Activated CD4-positive, alpha-beta memory T cell treated with anti-CD3 and anti-CD28 coated beads for 36 hours (primary cell): ENCODE results near the gene PAAF1. TPM values are rescaled to one million over a fixed set of nuclear protein-coding genes. Genes with fewer than 3 reads are reported as not detected.

Experiments used
- CTCF ChIA-PET: fragments of 350-600 bp; sonication (Branson Sonifier 250); formaldehyde crosslinking; loops from one replicate; lab custom pipeline; 2021; ENCODE audit warnings: antibody characterized with exemption, inconsistent platforms; lab: Charles Lee
- POLR2A ChIA-PET: fragments of 350-600 bp; sonication (Branson Sonifier 250); formaldehyde crosslinking; loops from one replicate; lab custom pipeline; 2021; ENCODE audit warnings: antibody characterized with exemption; lab: Charles Lee
- DNase-seq: peaks from one replicate; pipeline ENCODE4 v3.0.0-alpha.2; 2020
- H3K27ac Mint-ChIP-seq: one replicate; pipeline ENCODE4 v1.8.0; 2021; ENCODE audit warnings: mixed read lengths
- H3K27me3 Mint-ChIP-seq: one replicate; pipeline ENCODE4 v1.8.0; 2021; ENCODE audit warnings: mixed read lengths
- H3K36me3 Mint-ChIP-seq: one replicate; pipeline ENCODE4 v1.8.0; 2021; ENCODE audit warnings: mixed read lengths
- H3K4me1 Mint-ChIP-seq: one replicate; pipeline ENCODE4 v1.8.0; 2021; ENCODE audit warnings: low read depth, mixed read lengths
- H3K4me3 Mint-ChIP-seq: one replicate; pipeline ENCODE4 v1.8.0; 2021; ENCODE audit warnings: mild to moderate bottlenecking, mixed read lengths
- H3K9me3 Mint-ChIP-seq: one replicate; pipeline ENCODE4 v1.8.0; 2021; ENCODE audit warnings: mixed read lengths
- intact Hi-C: fragments of 100-400 bp; cut with micrococcal nuclease; formaldehyde crosslinking; loops from one replicate; pipeline ENCODE4 v1.15.1; 2023
- total RNA-seq, 2 experiments: library from RNA; stranded (reverse); gene quantifications; one replicate each; pipeline ENCODE4 v1.2.3, GENCODE V29; 2021

PAAF1 gene
- total RNA-seq, 2 experiments from 2014 or later = 29.9 to 33.8 TPM

DNA sequence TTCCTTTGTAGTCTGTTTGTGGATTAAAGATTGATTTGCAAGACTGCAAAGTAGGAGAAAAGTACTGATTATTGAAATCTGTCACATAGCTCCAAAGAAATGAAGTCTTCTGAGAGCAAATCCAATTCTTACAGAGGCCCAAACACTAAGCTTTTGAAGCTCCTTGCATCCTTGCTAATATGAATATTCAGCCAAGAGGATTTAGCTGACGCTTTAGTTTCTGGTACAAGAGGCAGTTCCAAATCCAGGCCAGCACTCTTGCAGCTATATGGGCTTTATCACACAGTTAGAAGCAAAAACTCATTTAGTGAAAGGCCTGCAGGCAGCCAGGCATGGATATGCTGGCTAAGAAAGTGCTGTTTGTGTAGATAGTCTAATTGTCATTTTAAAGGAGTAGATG is 12.7 kb downstream of the PAAF1 start:
- Mint-ChIP-seq H3K4me1 (peaks cover 11% of the 10 kb centered on the region), H3K9me3 (no peaks in the 10 kb centered on the region), H3K36me3 (peaks cover 22% of the 10 kb centered on the region), H3K27ac (no peak overlapping the region), H3K4me3 (no peak overlapping the region), H3K27me3 (no peaks in the 10 kb centered on the region)
- ChIA-PET CTCF (no interaction called here), POLR2A (no interaction called here)
- intact Hi-C loops = no loop called here
- DNase-seq = no peak

DNA sequence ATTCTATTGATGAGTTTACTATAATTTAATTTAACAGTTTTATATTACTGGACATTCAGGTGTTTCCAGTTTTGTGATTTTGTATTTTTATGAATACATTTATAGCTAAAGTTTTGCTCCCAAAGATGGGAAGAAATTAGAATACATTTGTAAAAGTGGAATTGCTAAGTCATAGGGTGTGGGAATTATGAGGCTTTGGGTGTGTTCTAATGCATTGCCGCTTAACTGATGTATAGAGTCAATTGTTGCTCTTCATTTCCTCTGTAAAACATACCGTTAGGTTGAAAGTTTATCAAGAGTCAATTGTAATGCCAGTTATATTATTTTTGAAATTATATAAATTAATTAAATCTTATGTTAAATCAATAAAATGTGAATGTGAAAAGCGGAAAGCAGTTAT is 16.2 kb downstream of the PAAF1 start:
- Mint-ChIP-seq H3K36me3 (peaks cover 14% of the 10 kb centered on the region), H3K27me3 (no peaks in the 10 kb centered on the region), H3K9me3 (no peaks in the 10 kb centered on the region), H3K27ac (no peak overlapping the region), H3K4me3 (no peak overlapping the region), H3K4me1 (peaks cover 9% of the 10 kb centered on the region)
- ChIA-PET CTCF (no interaction called here), POLR2A (no interaction called here)
- DNase-seq = no peak
- intact Hi-C loops = no loop called here

DNA sequence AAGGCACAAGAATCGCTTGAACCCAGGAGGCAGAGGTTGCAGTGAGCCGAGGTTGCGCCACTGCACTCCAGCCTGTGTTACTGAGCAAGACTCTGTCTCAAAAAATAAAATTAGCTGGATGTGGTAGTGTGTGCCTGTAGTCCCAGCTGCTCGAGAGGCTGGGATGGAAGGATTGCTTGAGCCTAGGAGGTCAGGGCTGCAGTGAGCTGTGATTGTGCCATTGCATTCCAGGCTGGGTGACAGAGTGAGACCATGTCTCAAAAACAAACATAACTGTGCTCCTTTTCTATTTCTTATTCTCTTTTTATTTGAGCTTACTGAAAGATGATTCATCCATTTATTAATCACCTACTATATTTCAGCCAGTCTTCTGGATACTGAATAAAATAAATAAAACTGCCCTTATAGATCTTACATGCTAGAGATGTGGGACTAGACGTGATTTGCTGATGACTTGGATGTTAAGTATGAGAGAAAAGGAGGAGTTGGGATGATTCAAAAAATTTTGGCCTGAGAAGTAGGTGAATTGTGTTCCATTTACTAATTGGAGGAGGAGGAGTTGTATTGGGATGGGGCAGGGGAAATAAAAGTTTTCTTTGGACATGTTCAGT is 18.0 kb downstream of the PAAF1 start:
- no peaks in the 10 kb centered on the region for H3K27me3 Mint-ChIP-seq
- intact Hi-C loops = no loop called here

DNA sequence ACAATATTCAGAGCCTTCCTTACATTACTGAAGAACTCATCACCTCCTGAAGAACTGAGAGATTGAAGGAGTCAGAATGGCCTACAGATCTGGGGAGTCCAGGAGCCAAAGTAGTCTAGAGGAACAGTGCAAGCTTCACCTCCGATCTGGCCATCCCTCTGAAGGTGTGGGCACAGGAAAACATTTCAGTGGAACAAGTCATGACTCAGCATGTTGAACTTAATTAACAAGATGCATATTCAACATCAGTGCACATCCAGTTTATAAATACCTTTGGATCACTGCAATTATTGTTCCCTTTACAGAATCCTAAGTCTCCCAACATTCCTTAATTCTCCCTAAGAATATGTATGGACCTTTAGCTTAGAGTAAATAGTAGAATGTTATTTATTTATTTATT is 25.5 kb downstream of the PAAF1 start:
- no peaks in the 10 kb centered on the region for H3K4me1 Mint-ChIP-seq
- peaks cover 16% of the 10 kb centered on the region for H3K36me3 Mint-ChIP-seq
- no peak overlapping the region for H3K27ac Mint-ChIP-seq
- POLR2A ChIA-PET = no interaction called here
- no peaks in the 10 kb centered on the region for H3K9me3 Mint-ChIP-seq
- H3K4me3 Mint-ChIP-seq = no peak overlapping the region
- intact Hi-C loops = no loop called here
- CTCF ChIA-PET = no interaction called here
- no peaks in the 10 kb centered on the region for H3K27me3 Mint-ChIP-seq
- DNase-seq = no peak

More for the DNA sequence above, 18.0 kb downstream of the PAAF1 start:
- Mint-ChIP-seq H3K4me1 (no peaks in the 10 kb centered on the region), H3K36me3 (peaks cover 8% of the 10 kb centered on the region), H3K4me3 (no peak overlapping the region), H3K27ac (no peak overlapping the region), H3K9me3 (no peaks in the 10 kb centered on the region)
- ChIA-PET CTCF (no interaction called here), POLR2A (no interaction called here)
- no peak for DNase-seq

GRCh38 chr11:73907191-73907590 is 30.4 kb downstream of the PAAF1 start:
- intact Hi-C loops = no loop called here
- DNase-seq = peak; percentile 50
- CTCF ChIA-PET = interaction anchor here (0.7 to 0.8 kb wide), 2 partner anchors 15 to 36 kb away, joined by 3 read pairs; no protein-coding TSS in a partner anchor

GRCh38 chr11:73912026-73912425 is 35.2 kb downstream of the PAAF1 start:
- DNase-seq = no peak
- intact Hi-C loops = no loop called here
- Mint-ChIP-seq H3K27ac (no peak overlapping the region), H3K36me3 (peaks cover 24% of the 10 kb centered on the region), H3K27me3 (no peaks in the 10 kb centered on the region), H3K4me1 (no peaks in the 10 kb centered on the region), H3K4me3 (no peak overlapping the region), H3K9me3 (no peaks in the 10 kb centered on the region)
- CTCF ChIA-PET = no interaction called here
- POLR2A ChIA-PET = no interaction called here

More at GRCh38 chr11:73907191-73907590, 30.4 kb downstream of the PAAF1 start:
- Mint-ChIP-seq H3K4me1 (no peaks in the 10 kb centered on the region), H3K36me3 (peaks cover 16% of the 10 kb centered on the region), H3K9me3 (no peaks in the 10 kb centered on the region), H3K27me3 (no peaks in the 10 kb centered on the region), H3K4me3 (no peak overlapping the region), H3K27ac (no peak overlapping the region)
- POLR2A ChIA-PET = no interaction called here

- intact Hi-C loops = loop anchor here (1.0 kb wide), 1 partner anchor 21 kb away; no protein-coding TSS in a partner anchor
- no peak overlapping the region for H3K4me3 Mint-ChIP-seq
- no peaks in the 10 kb centered on the region for H3K27me3 Mint-ChIP-seq
- no peak for DNase-seq
- peaks cover 28% of the 10 kb centered on the region for H3K36me3 Mint-ChIP-seq
- ChIA-PET CTCF (no interaction called here), POLR2A (no interaction called here)
- no peaks in the 10 kb centered on the region for H3K4me1 Mint-ChIP-seq
- no peaks in the 10 kb centered on the region for H3K9me3 Mint-ChIP-seq
- no peak overlapping the region for H3K27ac Mint-ChIP-seq
These were observed 36.7 kb downstream of the PAAF1 start for GRCh38 chr11:73913472-73913871.

- intact Hi-C loops = no loop called here
- DNase-seq = no peak
- Mint-ChIP-seq H3K27ac (no peak overlapping the region), H3K36me3 (peaks cover 31% of the 10 kb centered on the region), H3K27me3 (no peaks in the 10 kb centered on the region), H3K4me3 (no peak overlapping the region), H3K4me1 (no peaks in the 10 kb centered on the region), H3K9me3 (no peaks in the 10 kb centered on the region)
- CTCF ChIA-PET = no interaction called here
- POLR2A ChIA-PET = no interaction called here
These were observed 37.5 kb downstream of the PAAF1 start for GRCh38 chr11:73914284-73914683.

DNA sequence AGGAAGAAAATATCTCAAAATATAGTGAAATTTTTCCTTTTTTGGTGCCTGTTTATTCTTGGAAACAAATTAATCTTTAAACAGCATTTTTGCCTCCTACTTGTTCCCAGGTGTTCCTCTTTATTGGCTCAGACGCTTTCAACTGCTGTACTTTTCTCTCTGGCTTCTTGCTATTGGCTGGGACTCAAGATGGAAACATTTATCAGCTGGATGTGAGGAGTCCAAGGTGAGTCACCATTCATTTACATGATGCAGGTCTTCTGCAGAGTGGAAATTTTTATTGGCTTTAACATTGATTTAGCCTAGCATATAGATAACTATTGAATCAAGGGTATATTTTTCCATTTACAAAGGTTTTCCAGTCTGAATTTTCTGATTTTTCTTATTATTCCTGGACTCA is 39.6 kb downstream of the PAAF1 start:
- ChIA-PET CTCF (no interaction called here), POLR2A (no interaction called here)
- Mint-ChIP-seq H3K9me3 (no peaks in the 10 kb centered on the region), H3K4me3 (no peak overlapping the region), H3K27me3 (no peaks in the 10 kb centered on the region), H3K27ac (no peak overlapping the region), H3K4me1 (no peaks in the 10 kb centered on the region), H3K36me3 (peaks cover 31% of the 10 kb centered on the region)
- no peak for DNase-seq
- intact Hi-C loops = no loop called here

DNA sequence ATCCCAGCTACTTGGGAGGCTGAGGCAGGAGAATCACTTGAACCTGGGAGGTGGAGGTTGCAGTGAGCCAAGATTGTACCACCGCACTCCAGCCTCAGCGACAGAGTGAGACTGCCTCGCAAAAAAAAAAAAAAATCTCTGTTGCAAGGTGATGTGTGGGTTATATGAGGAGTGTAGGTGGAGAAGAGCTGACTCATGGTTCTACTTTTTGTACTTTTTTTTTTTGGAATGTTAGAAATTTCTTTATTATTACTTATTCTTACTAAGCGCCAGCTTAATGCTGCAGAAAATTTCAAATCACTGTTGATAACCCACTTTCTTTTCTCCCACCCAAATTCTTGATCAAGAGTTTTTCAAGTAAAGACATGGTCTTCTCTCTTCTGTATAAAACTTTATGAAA is 44.4 kb downstream of the PAAF1 start:
- ChIA-PET POLR2A (no interaction called here), CTCF (interaction anchor here (0.6 kb wide), 1 partner anchor 12 kb away, joined by 4 read pairs; no protein-coding TSS in a partner anchor)
- Mint-ChIP-seq H3K27me3 (no peaks in the 10 kb centered on the region), H3K27ac (no peak overlapping the region), H3K36me3 (peaks cover 29% of the 10 kb centered on the region), H3K4me3 (no peak overlapping the region), H3K4me1 (no peaks in the 10 kb centered on the region), H3K9me3 (no peaks in the 10 kb centered on the region)
- intact Hi-C loops = no loop called here
- DNase-seq = no peak

DNA sequence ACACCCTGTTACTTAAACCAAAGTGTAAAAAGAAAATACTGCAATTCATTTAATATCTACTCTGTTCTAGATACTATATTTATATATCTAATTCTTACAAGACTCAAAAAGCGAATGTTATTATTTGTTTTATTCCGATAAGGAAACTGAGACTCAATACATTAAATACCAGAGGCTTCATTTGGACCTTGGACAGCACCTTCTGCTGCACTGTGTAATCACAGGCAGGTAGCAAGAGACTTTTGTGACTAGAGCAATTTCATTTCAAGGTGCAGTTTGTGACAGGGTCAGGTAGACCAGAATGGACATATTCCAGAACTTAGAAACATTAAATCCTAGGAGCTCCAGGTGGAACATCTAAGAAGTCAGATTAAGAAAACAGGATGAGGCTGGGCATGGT is 52.6 kb downstream of the PAAF1 start:
- Mint-ChIP-seq H3K4me1 (no peaks in the 10 kb centered on the region), H3K4me3 (no peak overlapping the region), H3K27ac (no peak overlapping the region), H3K9me3 (no peaks in the 10 kb centered on the region), H3K36me3 (peaks cover 27% of the 10 kb centered on the region), H3K27me3 (no peaks in the 10 kb centered on the region)
- DNase-seq = no peak
- CTCF ChIA-PET = no interaction called here
- intact Hi-C loops = no loop called here
- POLR2A ChIA-PET = no interaction called here

GRCh38 chr11:73931039-73931645 is 54.3 kb downstream of the PAAF1 start:
- no peaks in the 10 kb centered on the region for H3K27me3 Mint-ChIP-seq
- H3K4me3 Mint-ChIP-seq = no peak overlapping the region
- ChIA-PET CTCF (interaction anchor here (0.5 to 1.6 kb wide), 7 partner anchors 11 to 324 kb away, joined by 3 to 7 read pairs (median 3); no protein-coding TSS in a partner anchor), POLR2A (no interaction called here)
- peaks cover 27% of the 10 kb centered on the region for H3K36me3 Mint-ChIP-seq
- no peaks in the 10 kb centered on the region for H3K9me3 Mint-ChIP-seq
- intact Hi-C loops = no loop called here
- peak; percentile 13 for DNase-seq
- no peak overlapping the region for H3K27ac Mint-ChIP-seq
- no peaks in the 10 kb centered on the region for H3K4me1 Mint-ChIP-seq

DNA sequence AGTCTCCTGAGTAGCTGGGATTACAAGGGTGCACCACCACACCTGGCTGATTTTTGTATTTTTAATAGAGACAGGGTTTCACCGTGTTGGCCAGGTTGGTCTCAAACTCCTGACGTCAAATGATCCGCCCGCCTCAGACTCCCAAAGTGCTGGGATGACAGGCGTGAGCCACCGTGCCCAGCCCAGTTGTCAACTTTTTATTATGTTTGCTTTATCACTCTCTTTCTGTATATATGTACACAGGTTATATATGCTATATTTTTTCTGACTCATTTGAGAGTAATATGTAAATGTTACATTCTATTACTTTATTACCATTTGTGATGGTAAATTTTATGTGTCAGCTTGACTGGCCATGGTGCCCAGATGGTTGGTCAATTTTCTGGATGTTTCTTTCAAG is 55.2 kb downstream of the PAAF1 start:
- ChIA-PET POLR2A (no interaction called here), CTCF (interaction anchor here (0.5 to 1.6 kb wide), 7 partner anchors 10 to 324 kb away, joined by 3 to 7 read pairs (median 3); no protein-coding TSS in a partner anchor)
- intact Hi-C loops = no loop called here

More for the DNA sequence above, 55.2 kb downstream of the PAAF1 start:
- DNase-seq = no peak
- peaks cover 23% of the 10 kb centered on the region for H3K36me3 Mint-ChIP-seq
- no peak overlapping the region for H3K4me3 Mint-ChIP-seq
- no peak overlapping the region for H3K27ac Mint-ChIP-seq
- H3K27me3 Mint-ChIP-seq = no peaks in the 10 kb centered on the region
- no peaks in the 10 kb centered on the region for H3K4me1 Mint-ChIP-seq
- H3K9me3 Mint-ChIP-seq = no peaks in the 10 kb centered on the region
